HL-60/S4 treated with phorbol 12-myristate 13-acetate at 8.2 ng/mL for 4 days and 3 days (cell line): ENCODE results near the gene USP31.

Experiments used
- in situ Hi-C: fragments of 300-500 bp; cut with MboI; formaldehyde crosslinking; loops from 2 replicates; pipeline ENCODE4 v1.15.0; 2022; ENCODE audit warnings: low sequenced_read_pairs

Gene USP31

DNA sequence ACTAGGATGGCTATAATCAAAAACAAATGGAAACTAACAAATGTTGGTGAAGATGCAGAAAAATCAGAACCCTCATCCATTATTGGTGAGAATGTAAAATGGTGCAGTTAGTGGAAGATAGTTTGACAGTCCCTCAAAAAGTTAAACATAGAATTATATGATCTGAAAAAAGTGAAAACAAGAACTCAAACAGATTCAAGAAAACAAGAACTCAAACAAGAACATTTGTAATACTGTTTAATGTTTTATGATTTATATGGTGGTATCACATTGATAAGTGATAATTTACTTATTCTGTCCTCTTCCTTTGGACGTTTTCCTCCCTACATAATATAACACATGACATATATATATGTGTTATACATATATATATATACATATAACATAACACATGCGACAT, 12.0 kb downstream of the USP31 start:
- in situ Hi-C loops = no loop called here

- in situ Hi-C loops = no loop called here
These were observed 15.0 kb downstream of the USP31 start for GRCh38 chr16:23134274-23134673.

DNA sequence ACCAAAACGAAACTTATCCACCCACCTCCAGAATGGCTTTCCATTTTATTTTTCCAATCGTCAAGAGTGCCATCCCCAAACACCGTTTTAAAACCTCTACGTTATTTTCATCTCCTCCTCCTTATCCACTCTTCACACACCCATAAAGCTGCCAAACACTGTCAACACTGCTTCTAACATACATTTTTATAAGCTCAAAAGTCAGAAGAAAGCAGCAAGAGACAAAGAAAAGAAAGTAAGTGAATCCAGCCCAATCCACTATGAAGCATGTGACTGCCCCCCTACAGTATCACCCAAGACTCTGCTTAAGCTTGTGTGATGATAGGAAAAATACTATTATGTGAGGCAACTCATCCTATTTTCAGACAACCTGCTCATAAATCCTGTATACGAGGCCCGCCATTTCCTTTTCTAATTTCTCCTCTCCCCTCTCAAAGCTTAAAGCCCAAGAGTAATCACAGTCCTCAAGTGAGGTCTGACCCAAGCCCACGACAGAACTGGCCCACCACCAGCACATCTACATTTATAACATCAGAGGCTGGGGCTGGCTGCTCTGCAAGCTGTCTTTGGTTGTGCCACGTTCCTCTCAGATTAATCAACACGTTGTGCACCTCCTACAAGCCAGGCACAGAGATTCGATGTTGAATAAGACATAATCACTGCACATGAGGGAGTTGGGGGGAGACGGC, 16.3 kb downstream of the USP31 start:
- in situ Hi-C loops = no loop called here

- in situ Hi-C loops = no loop called here
These were observed 17.2 kb downstream of the USP31 start for GRCh38 chr16:23131931-23132621.

GRCh38 chr16:23131436-23131835, 17.8 kb downstream of the USP31 start:
- in situ Hi-C loops = no loop called here

DNA sequence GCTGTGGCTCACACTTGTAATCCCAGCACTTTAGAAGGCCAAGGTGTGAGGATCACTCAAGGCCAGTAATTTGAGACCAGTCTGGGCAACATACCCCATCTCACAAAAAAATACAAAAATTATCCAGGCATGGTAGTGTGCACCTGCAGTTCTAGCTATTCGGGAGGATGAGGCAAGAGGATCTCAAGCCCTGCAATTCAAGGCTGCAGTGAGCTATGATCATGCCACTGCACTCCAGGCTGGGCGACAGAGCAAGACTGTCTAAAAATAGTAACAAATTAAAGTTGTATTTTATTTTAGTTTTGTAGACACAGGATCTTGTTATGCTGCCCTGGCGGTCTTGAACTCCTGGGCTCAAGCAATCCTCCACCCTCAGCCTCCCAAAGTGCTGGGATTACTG, 18.2 kb downstream of the USP31 start:
- in situ Hi-C loops = no loop called here

DNA sequence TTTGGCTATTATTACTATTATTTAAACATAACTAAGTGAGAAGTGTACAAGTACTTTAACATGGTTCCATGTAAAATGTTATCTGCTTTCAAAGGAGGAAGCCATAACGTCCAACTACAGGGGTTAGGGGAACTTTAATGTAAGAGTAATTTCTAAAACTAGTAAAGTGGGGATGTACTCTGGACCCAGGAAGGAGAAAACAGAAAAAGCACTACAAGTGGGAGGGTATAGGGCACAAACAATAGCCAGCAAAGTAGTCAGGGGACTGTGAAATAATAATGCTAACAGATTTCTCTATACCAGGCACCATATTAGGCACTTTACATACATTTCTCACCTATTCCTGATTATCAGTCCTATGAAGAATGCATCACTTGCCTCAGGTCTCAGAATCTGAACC, 19.6 kb downstream of the USP31 start:
- in situ Hi-C loops = no loop called here

GRCh38 chr16:23128056-23128455, 21.2 kb downstream of the USP31 start:
- in situ Hi-C loops = no loop called here

DNA sequence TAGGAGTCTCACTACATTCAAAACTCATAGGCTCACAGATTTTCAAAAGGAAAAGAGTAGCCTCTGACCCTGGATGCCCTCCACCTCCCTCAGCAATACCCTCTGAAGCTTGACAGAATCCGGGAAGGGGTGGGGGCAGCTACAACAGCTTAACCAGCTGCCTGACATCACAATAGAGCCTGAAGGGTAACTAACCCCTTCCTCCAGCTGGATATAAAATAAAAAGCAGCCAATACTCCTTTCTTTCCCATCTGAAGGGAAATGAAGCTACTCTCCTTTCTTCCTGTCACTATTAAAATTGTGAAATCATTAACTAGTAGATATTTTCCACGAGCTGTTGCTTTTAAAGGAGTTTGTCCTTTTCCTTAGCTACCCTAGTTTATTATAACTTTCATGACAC, 24.0 kb downstream of the USP31 start:
- in situ Hi-C loops = no loop called here

DNA sequence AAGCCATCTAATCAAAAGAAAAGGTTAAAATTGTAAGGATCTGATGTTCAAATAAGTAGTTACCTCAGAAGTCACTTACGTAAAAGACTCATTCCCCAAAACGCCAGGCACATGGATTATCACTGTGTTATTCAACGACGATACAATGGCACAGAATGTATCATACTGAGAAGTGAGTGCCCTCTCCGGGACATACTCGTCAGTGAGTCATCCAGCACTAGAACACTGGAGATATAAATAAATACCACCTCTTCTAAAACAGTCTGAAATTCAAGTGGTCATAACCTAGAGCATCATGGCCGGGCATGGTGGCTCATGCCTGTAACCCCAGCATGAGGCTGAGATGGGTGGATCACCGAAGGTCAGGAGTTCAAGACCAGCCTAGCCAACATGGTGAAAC, 24.9 kb downstream of the USP31 start:
- in situ Hi-C loops = no loop called here

DNA sequence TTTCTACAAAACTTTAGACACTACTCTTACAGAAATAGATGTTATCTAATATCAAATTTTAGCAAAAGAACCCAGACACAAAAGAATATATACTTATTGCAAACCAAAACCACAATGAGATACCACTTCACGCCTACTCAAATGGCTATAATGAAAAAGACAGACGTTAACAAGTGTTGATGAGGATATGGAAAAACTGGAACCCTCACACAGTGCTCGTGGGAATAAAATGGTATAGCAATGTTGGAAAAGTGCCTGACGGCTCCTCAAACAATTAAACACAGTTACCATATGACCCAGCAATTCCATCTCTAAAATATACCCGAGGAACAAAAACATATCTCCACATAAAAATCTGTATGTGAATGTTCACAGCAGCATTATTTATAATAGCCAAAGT, 27.1 kb downstream of the USP31 start:
- in situ Hi-C loops = no loop called here

GRCh38 chr16:23121024-23121423, 28.2 kb downstream of the USP31 start:
- in situ Hi-C loops = no loop called here

DNA sequence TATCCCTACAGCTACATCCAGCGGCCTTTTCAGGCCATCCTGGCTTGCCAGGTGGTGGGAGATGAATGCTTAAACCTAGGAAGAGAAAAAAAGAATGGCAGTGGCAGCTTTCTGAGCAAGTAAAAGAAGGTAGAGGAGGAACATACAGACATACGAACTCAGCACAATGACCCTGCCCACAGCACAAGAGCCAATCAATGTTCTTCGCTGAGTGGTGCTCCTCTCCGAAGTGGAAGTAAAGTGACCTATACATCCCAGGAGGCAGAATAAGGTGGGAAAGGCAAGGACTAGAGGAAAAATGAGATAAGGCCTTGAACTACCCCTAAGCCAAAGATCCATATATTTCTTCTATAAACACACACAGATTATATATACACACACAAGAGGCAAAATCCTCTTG, 28.7 kb downstream of the USP31 start:
- in situ Hi-C loops = no loop called here

DNA sequence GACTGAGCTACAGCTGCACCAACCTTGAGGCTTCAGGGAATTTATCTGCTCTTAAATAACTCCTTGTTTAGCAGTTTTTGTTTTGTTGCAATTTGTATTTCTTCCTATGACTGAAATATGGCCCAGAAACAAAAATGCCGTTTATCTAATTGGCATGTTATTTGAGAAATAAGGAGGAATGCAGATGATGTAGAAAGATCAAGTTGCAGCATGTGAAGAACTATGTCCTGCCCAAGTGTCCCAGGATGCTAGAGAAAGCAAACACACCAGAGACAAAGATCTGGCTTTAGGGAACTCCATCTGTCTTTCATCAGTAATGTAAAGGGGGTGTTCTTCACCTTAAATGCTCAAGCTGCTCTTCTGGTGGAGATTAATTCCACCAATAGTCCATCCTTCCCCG, 29.7 kb downstream of the USP31 start:
- in situ Hi-C loops = no loop called here

DNA sequence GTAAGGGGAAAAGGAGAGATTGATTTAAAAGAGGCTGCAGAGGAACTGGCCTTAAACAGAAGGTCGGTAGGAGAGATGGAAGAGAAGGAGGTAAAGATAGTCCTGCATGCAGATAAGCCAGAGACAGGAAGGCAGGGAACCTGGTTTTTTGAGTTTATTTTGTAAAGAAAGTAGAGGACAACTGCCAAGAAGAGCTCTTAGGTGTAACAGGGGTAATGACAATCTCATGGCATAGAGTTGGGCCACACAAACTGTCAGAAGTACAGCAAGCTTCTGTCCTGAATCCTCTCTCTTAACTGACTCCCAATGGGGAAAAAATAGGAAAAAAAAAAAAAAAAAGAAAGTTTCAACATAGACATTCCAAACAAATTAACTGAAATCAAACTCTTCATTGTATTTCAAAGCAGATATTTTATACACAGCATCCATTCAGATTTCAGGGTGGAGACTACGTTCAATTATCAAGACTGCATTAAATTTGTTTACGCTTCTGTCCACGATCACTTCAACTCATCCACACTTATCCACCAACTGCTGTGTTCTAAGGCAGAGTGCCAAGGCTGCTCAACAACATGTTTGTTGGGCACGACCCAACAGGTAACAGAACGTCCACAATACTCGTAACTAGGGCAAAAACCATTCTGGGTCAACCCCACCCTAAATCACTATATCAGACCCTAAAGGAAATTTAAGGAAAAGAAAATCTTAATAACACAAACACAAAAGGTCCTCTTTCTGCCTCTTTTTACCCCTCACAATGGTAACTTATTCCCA, 34.9 kb downstream of the USP31 start:
- in situ Hi-C loops = no loop called here

- in situ Hi-C loops = no loop called here
These were observed 36.1 kb downstream of the USP31 start for GRCh38 chr16:23113185-23113584.

DNA sequence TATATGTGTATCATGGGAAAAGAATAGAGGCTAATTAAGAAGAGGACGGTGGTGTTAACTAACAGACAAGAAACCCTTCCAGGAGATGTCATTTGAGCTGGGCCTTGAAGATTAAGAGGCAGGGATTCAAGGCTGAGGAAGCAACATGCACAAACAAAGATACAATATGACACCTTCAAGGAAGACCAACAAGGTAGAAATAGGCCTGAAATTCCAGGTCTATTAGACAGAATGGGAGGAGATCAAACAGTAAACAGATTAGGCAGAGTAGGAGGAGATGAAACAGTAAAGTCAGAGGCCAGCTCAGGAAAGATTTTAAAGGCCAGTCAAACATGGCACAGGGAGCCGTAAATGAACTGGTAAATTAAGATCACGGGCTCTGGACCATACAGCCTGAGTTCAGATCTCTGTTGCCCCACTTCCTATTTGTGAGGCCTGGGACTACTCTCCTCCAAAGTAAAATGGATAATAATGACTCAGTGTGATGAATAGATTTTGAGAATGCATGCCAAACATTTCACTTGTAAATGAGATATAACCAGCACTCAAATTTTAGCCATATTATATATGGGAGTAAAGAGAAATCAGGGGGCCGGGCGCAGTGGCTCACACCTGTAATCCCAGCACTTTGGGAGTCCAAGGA, 38.9 kb downstream of the USP31 start:
- in situ Hi-C loops = no loop called here

GRCh38 chr16:23107936-23108335, 41.3 kb downstream of the USP31 start:
- in situ Hi-C loops = no loop called here

GRCh38 chr16:23107117-23107516, 42.1 kb downstream of the USP31 start:
- in situ Hi-C loops = no loop called here

DNA sequence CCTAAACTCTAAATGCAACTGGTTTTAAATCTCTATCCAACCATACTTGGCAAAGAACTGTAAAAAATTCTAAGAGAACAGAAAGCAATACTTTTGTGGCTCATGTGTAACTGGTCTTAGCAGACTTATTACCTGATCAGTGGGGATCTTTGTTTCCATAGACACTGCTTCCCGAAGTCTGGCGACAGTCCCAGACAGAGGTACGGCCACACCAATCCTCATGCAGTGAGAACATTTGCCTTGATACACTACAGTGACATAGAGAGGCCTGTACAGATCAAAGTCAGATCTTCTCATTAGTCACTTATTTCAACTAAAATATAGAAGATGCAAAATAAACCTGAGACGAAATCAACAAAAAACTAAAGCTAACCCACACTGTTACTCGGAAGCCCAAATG, 43.9 kb downstream of the USP31 start:
- in situ Hi-C loops = no loop called here
